HG02885 (cell line): ENCODE measurements around the gene BMP2K.

Source experiments
- ATAC-seq: cut with Tn5 transposase; IDR thresholded peaks from one replicate; pipeline ENCODE4 v1.9.1; 2021; ENCODE audit warnings: mild to moderate bottlenecking; ENCODE audit not compliant: unreplicated experiment, poor library complexity

The BMP2K gene

GRCh38 chr4:78776079-78776728, at the start of gene BMP2K:
Gene BMP2K (plus strand): TSS chr4:78776350. CDS start chr4:78776544, 194 bp downstream.
- ATAC-seq: peak; percentile 76

GRCh38 chr4:78726546-78726945, 49.6 kb upstream of the BMP2K start:
- no peak for ATAC-seq

- no peak for ATAC-seq
These were observed 43.6 kb upstream of the BMP2K start for GRCh38 chr4:78732332-78733104.

DNA sequence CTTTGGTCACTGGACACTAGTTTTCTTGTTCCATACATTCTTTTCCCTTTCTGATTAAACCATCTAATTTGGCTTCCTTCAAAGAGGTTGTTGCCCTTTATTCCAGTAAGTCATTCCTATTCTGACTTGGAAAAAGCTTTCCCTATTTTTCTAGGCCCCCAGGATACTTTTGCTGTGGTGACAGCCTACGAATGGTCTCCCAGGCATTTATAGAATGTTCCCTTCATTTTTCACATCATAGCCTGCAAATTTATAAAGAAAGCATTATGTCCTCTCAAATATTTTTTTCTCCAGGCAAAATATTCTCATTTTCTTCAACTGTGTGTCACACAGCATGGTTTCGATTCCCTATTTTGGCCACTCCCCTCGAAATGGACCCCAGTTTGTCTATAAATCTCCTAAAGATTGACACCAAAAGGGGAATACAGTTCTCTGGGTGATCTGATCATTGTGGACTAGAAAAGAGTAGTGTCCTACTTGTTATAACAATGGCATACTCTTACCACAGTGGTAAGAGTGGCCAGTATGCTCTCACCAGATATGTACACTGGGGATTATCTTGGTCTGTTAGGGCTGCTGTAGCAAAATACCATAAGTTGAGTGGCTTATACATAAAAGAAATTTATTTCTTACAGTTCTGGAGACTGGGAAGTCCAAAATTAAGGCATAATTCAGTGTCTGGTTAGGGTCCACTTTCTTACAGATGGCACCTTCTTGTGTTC, 41.5 kb upstream of the BMP2K start:
- ATAC-seq: no peak

DNA sequence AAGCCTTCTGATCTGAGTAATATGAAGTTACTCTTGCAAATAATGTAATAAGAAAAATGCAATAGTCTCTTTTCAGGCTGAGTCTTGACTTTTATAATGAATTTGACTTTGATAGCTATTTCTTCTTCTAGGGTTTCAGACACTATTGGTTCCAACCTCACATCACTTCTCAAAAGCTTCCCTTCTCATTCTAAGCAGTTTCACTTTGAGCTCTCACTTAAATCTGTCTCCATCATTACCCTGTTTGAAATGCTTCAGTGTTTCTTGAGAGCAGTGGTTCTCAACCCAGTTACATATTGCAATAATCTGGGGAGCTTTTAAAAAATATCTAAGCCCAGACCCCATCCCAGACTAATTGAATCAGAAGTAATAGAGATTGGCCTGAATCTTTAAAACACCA, 40.5 kb upstream of the BMP2K start:
- peak; percentile 71 for ATAC-seq

DNA sequence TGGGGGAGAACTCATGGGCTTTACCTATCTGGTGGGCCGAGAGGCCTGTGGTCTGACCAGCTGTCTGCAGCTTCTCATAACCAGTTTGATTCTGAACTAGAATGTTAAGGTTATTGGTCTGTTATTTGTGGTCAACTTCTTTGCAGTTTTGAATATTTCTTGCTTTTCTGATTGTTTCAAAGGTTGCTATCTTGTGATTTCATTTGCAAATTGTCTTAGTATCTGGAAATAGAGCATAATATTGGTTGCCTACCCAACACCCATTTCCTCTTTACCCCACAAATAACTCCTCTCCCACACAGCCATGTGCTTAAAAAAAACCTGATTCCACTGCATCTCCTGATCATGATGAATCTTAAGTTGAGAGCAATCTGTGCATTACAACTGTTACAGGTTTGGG, 39.1 kb upstream of the BMP2K start:
- peak; percentile 51 for ATAC-seq

GRCh38 chr4:78737973-78738372, 38.2 kb upstream of the BMP2K start:
- no peak for ATAC-seq

- peak; percentile 68 for ATAC-seq
These were observed 33.9 kb upstream of the BMP2K start for GRCh38 chr4:78742300-78742699.

GRCh38 chr4:78747475-78747922, 28.7 kb upstream of the BMP2K start:
- ATAC-seq: no peak

DNA sequence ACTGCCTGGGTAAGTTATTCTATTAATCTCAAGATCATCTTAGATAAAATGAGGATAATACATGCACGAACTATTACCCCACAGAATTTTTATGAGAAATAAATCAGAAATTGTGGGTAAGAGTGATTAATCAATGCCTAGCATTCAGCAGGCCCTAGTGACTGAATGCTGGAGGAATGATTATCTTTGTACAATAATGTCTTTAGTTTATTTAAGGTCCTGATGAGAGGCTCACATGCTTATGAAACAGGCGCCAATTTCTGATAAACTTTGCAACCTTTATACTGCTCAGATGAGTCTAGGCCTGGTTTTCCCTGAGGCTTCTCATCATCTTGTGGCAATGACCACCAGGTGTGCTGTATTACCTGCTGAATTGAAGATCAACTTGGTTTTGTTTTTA, 27.8 kb upstream of the BMP2K start:
- no peak for ATAC-seq

DNA sequence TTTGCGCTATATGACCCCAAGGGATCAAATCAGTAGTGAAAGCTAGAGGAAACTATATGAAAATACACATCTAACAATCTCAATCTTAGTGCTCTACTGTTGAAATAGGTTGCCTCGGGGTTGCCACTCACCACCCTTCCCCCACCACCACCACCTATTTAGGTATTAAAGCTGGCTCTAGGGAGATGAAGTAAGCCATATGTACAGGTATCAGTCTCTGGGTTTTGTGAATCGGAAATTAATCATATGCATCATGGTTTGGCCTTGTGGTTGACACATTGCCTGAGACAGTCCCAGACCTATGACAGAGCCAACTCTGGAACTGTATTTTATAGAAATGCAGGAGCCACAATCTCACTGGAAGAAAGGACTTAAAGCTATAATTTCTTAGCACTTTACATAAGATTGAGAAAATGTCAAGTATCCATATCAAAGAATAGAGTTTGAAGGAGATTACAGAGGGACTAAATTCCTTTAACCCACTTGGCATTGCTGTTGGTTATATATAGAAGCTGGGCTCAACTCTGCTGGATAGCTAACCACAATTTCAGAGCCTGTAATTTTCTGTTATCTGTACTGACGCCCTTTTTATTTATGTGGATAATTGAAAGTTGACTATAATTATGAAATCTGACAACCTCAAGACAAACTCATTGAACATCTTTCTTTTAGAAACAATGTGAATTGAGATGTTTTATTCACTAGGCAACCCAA, 26.7 kb upstream of the BMP2K start:
- peak; percentile 24 for ATAC-seq

- peak; percentile 93 for ATAC-seq
These were observed 26.0 kb upstream of the BMP2K start for GRCh38 chr4:78749972-78750727.

DNA sequence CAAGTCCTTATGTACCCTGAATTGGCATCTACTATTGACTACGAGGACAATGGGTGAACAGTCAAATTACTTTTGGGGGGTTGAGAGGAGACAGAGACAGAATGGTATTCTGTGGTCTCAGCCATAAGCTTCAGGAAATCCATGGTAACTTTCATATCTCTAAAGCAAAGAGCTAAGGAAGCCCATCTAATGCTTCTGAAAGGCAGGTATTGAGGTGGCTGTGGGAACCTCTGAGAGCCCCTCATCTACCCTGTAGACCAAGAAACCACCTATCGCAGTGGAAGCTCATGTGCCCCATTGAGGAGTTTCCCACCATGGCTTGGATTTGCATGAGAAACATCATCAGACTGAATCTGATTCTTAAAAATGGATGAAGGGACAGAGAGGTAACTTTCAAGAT, 23.1 kb upstream of the BMP2K start:
- no peak for ATAC-seq

DNA sequence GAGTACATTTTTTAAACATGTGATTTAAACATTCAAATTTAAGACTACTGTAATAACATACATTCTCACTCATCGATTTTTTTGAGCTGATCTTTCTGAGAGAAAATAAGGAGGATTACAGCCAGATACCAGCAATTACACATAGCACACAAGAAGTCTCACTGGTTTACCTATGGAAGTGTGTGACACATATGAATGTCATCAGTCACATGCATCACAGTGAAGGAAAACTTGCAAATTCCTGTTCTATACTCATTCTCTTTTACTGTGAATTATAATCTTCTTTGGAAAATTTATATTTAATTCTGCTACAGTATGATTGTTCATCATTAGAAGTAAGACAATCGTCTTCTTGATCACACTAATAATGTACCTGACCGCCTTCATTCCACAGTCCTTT, 21.3 kb upstream of the BMP2K start:
- no peak for ATAC-seq

- no peak for ATAC-seq
These were observed 20.0 kb upstream of the BMP2K start for GRCh38 chr4:78756137-78756536.

DNA sequence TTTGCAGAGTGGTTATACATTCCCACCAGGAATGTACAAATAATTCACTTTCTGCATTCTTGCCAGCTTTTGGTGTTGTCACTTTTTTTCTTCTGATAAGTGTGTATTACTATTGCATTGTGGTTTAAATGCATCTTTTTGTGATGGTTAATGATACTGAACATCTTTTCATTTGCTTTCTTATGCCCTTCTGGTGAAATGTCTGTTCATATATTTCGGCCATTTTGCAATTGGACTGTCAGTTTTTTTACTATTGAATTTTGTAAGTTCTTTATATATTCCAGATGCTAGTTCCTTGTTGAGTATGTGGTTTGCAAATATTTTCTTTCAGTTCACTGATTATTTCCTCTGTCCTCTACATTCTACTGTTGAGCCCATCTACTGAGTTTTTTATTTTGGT, 19.4 kb upstream of the BMP2K start:
- ATAC-seq: no peak

DNA sequence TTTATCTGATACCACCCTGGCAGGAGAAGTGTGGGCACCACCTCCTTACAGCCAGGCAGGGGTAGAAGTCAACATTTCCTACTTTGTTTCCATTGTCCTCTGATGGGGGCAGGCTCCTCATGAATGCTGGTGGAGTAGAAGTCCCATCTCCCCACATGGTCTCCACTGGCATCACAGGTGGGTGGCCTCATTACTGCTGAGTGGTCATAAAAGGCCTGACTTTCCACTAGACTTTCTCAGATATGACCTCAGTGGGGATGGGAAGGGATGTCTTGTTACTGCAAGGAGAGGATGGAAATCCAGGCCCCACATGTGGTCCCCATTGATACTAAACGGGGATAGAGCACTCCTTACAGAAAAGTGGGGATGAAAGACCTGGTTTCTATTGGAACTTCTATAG, 18.6 kb upstream of the BMP2K start:
- ATAC-seq: no peak

- no peak for ATAC-seq
These were observed 18.1 kb upstream of the BMP2K start for GRCh38 chr4:78758085-78758484.

DNA sequence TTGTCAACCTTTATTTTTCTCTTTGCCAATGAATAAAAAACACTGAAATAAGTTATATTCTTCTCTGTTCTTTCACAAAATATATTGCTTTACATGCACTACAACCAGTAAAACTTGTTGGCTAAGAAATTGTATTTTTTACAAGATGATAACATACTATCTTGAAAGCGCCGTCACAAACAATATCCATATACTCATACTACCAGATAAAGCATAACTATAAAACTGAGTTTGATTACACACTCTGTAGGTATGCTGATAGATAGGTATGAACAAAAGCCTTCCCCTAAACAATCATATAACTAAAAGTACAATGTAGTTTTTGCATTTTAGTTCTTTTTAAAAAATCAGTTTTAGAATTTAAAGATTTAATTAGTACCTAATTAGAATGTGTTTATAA, 13.6 kb upstream of the BMP2K start:
- ATAC-seq: no peak

DNA sequence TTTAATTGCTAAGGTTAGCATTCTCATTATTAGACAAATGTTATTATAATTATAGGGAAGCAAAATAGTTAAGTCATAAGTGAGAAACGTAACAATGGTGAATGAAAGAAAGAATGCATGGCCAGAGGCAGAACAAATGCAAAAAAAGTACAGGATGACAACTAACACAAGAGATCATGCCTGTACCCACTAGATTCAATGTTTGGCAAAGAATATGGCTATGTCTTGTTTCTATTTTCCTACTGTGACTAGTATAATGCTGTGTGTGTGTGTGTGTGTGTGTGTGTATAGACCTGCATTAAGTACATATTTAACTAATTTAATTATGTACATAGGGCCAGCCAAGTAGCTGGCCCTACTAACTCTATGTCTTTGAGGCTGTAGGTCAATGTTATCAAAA, 12.9 kb upstream of the BMP2K start:
- ATAC-seq: no peak
